ENCODE results near the gene RARB.

Gene RARB

GRCh38 chr3:25468866-25469319 is 40.8 kb downstream of the RARB start:
- no peaks in the 10 kb centered on the region for H3K4me1 ChIP-seq (ENCODE audit: control insufficient read depth, insufficient read depth, low read length)
- no peak overlapping the region for H3K27ac ChIP-seq (ENCODE audit: extremely low read depth, low read depth, low read length)
- ChIA-PET POLR2A (no interaction called here), CTCF (no interaction called here)
- no peak overlapping the region for H3K4me3 ChIP-seq (ENCODE audit: low read depth, low read length)
- TF ChIP-seq, protein P1, sequence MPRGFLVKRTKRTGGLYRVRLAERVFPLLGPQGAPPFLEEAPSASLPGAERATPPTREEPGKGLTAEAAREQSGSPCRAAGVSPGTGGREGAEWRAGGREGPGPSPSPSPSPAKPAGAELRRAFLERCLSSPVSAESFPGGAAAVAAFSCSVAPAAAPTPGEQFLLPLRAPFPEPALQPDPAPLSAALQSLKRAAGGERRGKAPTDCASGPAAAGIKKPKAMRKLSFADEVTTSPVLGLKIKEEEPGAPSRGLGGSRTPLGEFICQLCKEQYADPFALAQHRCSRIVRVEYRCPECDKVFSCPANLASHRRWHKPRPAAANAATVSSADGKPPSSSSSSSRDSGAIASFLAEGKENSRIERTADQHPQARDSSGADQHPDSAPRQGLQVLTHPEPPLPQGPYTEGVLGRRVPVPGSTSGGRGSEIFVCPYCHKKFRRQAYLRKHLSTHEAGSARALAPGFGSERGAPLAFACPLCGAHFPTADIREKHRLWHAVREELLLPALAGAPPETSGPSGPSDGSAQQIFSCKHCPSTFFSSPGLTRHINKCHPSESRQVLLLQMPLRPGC (tag by site-specific recombination; IDR thresholded peaks at IDR 0.05): no peak
- TF ChIP-seq ZNF426 (tag by site-specific recombination; IDR thresholded peaks at IDR 0.05) (no peak), ZNF660 (tag by site-specific recombination; IDR thresholded peaks at IDR 0.05) (no peak), ZNF311 (tag by site-specific recombination; IDR thresholded peaks at IDR 0.05; ENCODE audit: borderline replicate concordance) (no peak), ZNF335 (tag by site-specific recombination; conservative IDR thresholded peaks at IDR 0.05) (no peak), ZNF416 (tag by site-specific recombination; IDR thresholded peaks at IDR 0.05) (no peak), SP3 (tag by site-specific recombination; IDR thresholded peaks at IDR 0.05) (no peak), ZNF621 (tag by site-specific recombination; IDR thresholded peaks at IDR 0.05) (no peak), ZNF791 (tag by site-specific recombination; IDR thresholded peaks at IDR 0.05) (no peak), ZNF544 (tag by site-specific recombination; IDR thresholded peaks at IDR 0.05) (no peak), SP2 (tag by site-specific recombination; IDR thresholded peaks at IDR 0.05) (no peak), ZBTB7A (tag by site-specific recombination; IDR thresholded peaks at IDR 0.05; ENCODE audit: low read depth) (no peak), ZNF514 (tag by site-specific recombination; IDR thresholded peaks at IDR 0.05) (no peak), ZNF248 (tag by site-specific recombination; IDR thresholded peaks at IDR 0.05) (no peak), ZNF24 (tag by site-specific recombination; IDR thresholded peaks at IDR 0.05) (no peak), ZFP69B (tag by site-specific recombination; IDR thresholded peaks at IDR 0.05) (no peak)
- TF ChIP-seq, protein P2, sequence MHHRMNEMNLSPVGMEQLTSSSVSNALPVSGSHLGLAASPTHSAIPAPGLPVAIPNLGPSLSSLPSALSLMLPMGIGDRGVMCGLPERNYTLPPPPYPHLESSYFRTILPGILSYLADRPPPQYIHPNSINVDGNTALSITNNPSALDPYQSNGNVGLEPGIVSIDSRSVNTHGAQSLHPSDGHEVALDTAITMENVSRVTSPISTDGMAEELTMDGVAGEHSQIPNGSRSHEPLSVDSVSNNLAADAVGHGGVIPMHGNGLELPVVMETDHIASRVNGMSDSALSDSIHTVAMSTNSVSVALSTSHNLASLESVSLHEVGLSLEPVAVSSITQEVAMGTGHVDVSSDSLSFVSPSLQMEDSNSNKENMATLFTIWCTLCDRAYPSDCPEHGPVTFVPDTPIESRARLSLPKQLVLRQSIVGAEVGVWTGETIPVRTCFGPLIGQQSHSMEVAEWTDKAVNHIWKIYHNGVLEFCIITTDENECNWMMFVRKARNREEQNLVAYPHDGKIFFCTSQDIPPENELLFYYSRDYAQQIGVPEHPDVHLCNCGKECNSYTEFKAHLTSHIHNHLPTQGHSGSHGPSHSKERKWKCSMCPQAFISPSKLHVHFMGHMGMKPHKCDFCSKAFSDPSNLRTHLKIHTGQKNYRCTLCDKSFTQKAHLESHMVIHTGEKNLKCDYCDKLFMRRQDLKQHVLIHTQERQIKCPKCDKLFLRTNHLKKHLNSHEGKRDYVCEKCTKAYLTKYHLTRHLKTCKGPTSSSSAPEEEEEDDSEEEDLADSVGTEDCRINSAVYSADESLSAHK (tag by site-specific recombination; IDR thresholded peaks at IDR 0.05): no peak
- no peaks in the 10 kb centered on the region for H3K9me3 ChIP-seq (ENCODE audit: control insufficient read depth, insufficient read depth, low read depth, low read length)
- no peaks in the 10 kb centered on the region for H3K36me3 ChIP-seq (ENCODE audit: control insufficient read depth in 2 of 2, insufficient read depth in 1 of 2, low read length in 2 of 2)

- Histone ChIP-seq H3K27ac (ENCODE audit: extremely low read depth, low read depth, low read length) (no peak overlapping the region), H3K4me1 (ENCODE audit: control insufficient read depth, insufficient read depth, low read length) (no peaks in the 10 kb centered on the region), H3K36me3 (ENCODE audit: control insufficient read depth in 2 of 2, insufficient read depth in 1 of 2, low read length in 2 of 2) (no peaks in the 10 kb centered on the region), H3K9me3 (ENCODE audit: control insufficient read depth, insufficient read depth, low read depth, low read length) (no peaks in the 10 kb centered on the region), H3K4me3 (ENCODE audit: low read depth, low read length) (no peak overlapping the region)
- POLR2A ChIA-PET: no interaction called here
- CTCF ChIA-PET: no interaction called here
- no peak for TF ChIP-seq ZNF16 (tag by site-specific recombination; IDR thresholded peaks at IDR 0.05; ENCODE audit: low read depth)
- no peak for TF ChIP-seq ZNF248 (tag by site-specific recombination; IDR thresholded peaks at IDR 0.05)
- TF ChIP-seq TCF7L2 (IDR thresholded peaks at IDR 0.05; ENCODE audit: borderline replicate concordance, low read depth, low read length): no peak
- TF ChIP-seq ZNF510 (tag by site-specific recombination; IDR thresholded peaks at IDR 0.05; ENCODE audit: insufficient replicate concordance): no peak
- no peak for TF ChIP-seq ZNF23 (tag by site-specific recombination; IDR thresholded peaks at IDR 0.05; ENCODE audit: borderline replicate concordance)
These were observed 41.5 kb downstream of the RARB start for GRCh38 chr3:25469558-25469957.
